ENCODE results near the gene SLC25A10.
"Not testable (repeated sequence)": the region's sequence is repeated elsewhere in the genome, so short reads cannot be mapped to it uniquely, and the experiment has no call there.

Gene SLC25A10

DNA sequence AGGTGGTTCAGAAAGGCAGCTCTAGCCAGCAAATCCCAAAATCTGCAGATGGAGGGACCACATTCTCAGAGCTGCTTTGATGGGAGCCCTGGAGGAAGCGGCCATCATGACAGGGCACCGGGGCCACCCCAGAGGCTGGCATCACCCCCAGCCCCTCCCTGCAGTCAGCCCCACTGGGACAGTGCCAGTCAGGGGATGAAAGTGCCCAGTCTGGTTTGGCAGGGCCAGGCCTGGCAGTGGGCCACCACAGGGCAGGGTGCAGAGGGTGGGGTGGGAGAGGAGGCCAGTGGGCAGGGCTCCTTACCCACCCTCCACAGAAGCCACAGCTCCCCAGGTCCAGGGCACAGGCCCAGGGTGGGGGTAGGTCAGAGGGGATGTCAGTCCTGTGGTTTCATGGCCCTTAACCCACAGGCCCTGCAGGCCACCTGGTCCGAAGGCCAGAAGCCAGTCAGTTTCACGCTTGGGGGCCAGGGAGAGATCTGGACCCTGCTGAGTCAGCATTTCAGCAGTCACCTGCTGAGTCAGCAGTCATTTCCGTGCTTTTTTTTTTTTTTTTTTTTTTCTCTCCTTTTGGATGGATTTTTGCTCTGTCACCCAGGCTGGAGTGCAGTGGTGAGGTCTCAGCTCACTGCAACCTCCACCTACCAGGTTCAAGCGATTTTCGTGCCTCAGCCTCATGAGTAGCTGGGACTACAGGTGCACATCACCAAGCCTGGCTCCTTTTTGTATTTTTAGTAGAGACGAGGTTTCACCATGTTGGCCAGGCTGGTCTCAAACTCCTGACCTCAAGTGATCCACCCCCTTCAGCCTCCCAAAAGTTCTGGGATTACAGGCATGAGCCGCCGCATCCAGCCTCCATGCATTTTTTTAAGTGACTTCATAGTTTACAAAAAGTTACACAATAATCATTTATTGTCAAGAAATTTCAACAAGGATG lies 10.4 kb downstream of the SLC25A10 start:
- peak in 5 of 14 donors; percentile 14 to 62 (median 48) for DNase-seq

DNA sequence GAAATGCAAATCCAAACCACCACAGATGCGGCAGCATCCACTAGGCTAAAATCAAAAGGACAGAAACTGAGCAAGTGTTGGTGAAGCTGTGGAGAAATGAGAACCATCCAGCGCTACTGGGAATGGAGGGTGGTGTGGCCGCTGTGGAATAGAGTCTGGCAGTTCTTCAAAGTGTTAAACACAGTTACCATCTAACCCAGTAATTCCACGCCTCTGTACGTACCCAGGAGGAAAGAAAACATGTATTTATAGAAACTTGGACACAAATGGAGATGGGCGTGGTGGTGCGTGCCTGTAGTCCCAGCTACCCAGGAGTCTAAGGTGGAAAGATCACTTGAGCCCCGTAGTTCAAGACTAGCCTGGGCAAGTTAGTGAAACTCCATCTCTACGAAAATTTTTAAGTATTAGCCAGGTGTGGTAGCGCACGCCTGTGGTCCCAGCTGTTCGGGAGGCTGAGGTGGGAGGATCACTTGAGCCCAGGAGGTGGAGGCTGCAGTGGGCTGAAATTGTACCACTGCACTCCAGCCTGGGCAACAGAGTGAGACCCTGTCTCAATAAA lies 11.6 kb downstream of the SLC25A10 start:
- DNase-seq, result no peak

DNA sequence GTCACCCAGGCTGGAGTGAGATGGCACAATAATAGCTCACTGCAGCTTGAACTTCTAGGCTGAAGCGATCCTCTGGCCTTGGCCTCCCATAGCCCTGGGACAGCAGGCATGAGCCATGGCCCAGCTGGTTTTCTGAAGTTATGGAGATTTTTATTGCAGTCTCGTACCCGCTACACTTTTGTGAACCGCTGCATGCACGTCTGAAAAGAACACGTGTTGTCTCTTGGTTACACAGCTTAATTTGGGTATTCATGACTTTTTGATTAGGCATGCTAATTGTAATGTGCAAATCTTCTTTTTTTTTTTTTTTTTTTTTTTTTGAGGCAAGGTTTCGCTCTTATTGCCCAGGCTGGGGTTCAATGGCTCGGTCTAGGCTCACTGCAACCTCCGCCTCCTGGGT lies 13.4 kb downstream of the SLC25A10 start:
- DNase-seq, result no peak

DNA sequence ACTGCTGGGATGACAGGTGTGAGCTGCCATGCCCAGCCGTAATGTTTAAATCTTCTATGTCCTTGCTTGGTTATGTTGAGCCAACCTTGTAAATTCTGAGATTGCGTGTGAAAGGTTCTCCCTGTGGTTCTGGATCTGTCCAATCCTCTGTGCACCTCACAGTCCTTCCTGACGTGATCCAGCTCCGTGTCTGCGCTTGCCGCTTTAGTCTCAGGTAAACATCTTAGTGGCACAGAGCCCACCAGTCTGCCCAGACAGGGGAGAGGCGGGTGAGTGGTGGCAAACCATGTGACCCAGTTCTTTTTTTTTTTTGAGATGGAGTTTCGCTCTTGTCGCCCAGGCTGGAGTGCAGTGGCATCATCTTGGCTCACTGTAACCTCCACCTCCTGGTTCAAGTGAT lies 13.9 kb downstream of the SLC25A10 start:
- no peak for DNase-seq

DNA sequence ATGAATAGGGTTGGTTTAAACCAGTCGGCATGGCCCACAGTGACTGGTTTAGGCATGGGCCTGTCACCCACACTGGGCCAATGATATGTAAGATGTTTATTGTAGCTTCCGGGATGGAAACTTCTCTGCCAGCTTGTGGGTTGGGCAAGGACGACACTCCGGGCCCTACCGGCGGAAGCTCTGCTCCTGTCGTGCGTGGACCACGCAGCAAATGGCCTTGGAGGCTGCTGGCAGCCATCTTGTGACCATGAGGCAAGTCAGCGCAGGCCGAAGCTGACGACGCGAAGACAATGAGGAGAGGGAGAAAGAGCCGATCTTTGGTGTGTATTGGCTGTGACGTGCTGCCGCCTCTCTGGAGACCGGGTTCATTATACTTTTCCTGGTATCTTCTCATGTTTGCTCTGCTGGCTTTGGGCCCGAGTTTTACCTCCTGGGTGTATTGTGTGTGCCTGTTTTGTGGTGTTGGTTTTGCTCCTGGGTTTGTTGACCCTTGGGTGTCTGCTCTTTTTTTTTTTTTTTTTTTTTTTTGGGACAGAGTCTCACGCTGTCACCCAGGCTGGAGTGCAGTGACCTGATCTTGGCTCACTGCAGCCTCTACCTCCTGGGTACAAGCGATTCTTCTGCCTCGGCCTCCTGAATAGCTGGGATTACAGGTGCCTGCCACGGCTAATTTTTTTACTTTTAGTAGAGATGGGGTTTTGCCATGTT lies 15.4 kb downstream of the SLC25A10 start:
- no peak for DNase-seq

DNA sequence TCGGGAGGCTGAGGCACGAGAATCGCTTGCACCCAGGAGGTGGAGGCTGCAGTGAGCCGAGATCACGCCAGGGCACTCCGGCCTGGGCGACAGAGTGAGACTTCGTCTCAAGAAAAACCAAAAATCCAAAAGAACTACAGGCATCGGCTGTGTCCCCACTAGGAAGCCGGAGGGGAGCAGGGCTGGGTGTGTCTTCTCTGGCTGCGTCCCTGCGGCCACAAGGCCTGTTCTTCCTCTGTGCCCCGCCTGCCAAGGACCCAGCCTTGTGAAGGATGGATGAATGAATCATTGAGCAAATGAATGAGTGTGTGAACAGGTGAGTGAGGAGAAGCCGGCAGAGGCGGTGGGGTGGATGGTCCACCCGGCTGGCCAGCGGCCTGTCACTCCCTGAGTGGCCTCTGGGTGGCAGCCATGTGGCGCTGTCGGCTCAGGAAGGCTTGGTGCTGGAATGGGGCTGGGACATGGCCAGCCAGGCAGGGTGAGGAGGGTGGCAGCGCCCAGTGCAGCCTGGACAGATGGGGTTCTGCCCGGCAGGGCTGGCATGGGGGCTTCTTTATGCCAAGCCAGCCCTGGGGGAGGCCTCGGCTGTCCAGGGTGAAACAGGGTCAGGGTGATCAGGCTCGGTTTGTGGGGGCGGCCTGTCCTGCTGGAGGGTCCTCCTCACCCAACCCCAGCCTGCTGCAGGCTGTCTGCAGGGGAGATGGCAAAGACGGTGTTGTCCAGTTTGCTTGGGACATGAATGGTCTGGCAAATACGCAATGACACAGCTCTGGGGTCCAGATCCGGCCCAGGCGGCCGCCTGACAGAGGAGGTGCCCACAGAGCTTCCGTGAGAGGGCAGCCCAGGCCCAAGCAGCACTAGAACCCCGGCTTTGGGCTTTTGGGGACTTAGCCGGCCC lies 21.7 kb downstream of the SLC25A10 start:
- DNase-seq, result peak in 12 of 14 donors; percentile 32 to 83 (median 56)

DNA sequence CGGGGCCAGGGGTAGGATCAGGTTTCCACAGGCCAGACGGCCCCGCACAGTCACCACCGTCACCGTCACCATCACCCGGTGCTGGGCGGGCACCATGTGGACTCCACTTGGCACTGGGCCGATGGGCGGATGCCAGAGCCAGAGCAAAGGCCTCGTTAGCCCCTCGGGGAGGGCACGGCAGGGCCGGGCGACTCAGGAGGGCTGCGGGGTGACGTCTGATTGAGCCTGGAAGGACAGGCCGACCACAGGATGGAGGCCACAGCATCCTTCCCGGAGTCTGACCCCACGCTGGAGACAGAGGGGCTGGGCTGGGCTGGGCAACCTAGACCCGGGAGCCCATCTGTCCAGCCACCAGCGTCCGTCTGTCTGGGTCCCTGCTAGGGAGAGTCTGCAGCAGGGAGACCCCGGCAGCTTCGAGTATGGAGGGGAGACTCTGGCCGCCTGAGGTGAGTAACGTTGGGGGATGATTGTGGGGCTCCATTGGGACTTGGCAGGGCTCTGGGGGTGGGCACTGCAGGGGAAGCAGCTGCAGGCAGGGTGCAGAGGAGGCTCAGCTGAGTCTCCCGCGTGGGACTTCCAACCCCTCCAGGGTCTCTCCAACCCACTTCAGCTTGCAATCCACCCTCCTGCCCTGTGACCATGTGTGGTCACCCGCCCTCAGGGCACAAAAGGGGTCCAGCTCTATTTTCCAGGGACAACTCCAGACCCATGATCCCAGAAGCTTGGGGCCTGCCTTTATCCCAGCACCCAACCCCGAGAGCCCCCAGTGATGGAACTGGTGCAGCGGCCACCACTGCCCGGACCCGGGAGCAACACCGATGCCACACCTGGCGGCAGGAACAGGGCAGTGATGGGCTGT lies 22.6 kb downstream of the SLC25A10 start:
- no peak for DNase-seq

DNA sequence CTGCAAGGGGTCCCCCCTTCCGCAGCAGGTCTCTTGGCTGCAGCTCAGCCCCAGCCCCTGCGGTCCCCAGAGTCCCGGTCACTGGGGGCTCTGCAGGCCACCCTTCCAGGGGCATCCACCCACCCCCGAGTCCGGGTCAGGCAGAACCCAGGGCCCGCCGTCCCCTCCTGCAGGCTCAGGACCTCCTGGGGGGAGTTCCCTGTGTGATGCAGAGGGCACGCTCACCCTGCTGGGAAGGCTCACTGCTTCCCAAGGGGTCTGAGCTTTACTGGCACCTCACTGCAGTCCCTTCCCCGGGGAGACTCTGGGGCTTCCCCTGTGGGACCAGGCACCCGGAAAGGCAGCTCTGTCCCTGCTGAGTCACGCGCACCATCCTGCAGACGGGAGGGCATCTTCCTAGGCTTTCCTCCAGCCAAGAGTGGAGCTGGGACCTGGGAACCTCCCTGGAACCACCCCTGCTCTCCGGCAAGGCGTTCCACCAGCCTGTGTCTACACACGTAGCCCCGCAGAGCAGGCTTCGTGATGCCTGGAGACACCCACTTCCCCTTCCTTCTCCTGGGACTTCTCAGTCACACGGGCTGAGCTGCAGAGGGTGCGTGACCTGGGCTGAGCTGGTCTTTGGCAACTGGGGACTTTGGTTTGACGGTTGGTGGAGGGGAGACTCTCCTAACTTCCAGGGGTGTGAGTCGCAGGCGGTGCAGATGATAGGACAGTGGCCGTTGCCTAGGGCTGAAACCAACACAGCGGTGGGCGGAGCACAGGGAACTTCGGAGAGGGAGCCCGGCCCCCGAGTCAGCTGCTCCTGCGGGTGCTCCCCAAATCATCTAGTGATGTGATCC lies 23.4 kb downstream of the SLC25A10 start:
- peak in 1 of 14 donors; percentile 10 for DNase-seq

DNA sequence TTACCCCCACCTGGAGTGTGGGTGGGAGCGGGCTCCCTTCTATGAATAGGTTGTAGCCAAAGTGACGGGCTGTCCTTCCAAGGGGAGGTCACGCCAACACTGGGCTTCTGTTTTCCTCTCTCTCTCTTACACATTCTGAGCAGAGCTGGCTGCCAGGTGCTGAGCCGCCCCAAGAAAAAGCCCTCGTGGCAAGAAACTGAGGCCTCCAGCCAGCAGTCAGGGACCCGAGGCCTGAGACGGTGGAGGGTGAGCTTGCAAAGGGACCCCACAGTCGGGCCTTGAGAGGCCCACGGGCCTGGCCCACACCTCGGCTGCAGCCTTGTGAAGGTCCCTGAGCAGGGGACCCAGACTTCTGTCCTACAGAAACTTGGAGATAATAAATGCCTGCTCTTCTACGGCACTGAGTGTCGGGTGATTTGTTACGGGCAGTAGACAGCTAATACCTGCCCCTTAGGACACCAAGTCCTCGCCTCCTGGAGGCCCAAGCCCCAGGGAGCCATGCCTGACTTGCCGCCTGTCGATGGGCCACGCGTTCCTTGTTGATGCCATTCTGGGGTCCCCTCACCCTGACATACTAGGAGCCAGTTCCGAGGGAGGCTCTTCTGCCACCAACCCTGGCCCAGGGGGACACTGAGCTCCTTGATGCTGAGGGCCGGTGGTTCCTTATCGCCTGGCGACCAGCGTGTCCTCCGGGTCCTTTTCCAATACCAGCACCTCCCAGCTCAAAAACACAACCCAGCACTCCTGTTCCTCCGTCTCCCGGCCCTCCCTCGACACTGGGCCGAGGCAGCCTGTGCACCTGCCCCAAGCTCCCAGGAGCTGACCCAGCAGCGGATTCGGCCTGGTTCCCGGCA lies 26.1 kb downstream of the SLC25A10 start:
- no peak for DNase-seq

DNA sequence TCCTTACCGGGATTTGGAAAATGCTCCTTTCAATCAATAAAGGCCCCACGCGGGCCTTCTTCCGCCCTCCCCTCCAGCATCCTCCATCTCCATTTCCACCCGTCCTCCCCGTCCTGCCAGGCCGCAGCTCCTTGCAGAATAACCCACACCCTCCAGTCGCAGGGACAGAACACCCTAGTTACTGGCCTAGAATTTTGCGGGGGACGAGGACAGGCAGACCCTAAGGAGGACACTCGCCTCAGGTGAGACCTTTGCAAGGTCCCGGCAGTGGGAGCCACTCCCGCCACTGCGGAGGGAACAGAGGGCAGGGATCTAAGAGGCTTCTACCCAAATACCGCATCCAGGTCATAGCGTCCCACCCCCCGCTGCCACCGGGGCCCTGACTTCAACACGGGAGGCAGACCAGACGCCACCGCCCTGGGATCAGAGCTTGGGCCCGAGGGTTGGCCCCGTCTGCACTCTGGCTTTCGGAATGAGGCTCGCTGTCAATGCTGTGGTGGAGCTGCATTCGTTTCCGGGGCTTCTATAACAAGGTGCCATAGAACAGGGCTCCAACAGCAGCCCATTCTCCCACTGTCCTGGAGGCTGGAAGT lies 26.8 kb downstream of the SLC25A10 start:
- no peak for DNase-seq

DNA sequence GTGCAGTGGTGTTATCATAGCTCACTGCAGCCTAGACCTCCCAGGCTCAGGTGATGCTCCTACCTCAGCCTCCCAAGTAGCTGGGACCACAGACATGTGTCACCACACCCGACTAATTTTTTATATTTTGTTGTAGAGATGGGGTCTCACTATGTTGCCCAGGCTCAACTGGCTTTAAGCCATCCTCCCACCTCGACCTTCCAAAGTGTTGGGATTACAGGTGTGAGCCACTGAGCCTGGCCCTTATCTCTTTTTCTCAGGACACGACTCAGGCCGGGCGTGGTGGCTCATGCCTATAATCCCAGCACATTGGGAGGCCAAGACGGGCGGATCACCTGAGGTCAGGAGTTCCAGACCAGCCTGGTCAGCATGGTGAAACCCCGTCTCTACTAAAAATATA lies 27.5 kb downstream of the SLC25A10 start:
- not testable (repeated sequence) for DNase-seq

DNA sequence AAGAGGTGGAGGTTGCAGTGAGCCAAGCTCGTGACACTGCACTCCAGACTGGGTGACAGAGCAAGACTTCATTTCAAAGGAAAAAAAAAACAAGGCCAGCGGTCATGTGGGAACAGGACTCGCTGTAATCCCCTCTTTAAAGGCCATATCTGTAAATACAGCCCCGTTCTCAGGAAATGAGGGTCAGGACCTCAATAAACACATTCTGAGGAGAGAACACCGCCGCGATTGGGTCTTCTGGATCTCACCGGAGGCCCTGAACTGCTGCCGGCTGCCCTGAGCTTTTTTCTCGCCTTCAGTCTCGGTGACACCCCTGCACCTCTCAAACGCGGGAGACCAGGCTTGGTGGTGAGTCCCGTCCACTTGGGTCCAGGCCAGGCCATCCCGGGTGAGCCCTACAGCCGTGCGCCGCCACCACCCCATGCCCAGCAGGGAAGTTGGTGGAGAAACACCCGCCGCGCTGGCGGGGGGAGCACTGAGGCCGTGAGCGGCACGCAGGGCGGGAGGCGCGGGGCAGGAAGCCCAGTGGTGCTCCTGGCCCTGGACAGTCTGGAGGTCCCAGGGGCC lies 28.4 kb downstream of the SLC25A10 start:
- DNase-seq, result no peak

DNA sequence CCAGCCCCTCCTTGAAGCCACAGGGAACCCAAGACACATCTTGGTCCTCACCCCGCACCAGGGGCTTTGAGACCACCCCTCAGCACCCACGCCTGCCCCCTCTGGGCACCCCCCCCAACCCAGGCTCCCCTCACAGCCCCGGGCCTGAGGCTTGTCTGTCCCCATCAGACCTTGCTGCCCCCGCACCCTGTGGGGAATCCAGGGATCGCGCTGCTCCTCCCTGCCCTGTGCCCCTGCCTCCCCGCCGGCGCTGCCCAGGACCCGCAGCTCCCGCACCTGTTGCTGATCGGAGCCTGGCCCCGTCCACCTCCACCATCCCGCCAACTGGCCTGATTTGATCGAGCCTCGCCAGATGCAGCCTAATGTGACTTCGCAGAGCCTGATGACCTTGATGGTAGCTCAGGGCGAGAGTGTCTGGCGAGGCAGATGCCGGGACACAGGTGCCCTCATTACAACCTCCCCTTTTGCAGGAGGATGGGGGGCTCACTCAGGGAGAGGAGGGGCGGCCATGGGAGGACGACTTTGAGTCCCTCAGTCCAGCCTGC lies 29.0 kb downstream of the SLC25A10 start:
- no peak for DNase-seq

DNA sequence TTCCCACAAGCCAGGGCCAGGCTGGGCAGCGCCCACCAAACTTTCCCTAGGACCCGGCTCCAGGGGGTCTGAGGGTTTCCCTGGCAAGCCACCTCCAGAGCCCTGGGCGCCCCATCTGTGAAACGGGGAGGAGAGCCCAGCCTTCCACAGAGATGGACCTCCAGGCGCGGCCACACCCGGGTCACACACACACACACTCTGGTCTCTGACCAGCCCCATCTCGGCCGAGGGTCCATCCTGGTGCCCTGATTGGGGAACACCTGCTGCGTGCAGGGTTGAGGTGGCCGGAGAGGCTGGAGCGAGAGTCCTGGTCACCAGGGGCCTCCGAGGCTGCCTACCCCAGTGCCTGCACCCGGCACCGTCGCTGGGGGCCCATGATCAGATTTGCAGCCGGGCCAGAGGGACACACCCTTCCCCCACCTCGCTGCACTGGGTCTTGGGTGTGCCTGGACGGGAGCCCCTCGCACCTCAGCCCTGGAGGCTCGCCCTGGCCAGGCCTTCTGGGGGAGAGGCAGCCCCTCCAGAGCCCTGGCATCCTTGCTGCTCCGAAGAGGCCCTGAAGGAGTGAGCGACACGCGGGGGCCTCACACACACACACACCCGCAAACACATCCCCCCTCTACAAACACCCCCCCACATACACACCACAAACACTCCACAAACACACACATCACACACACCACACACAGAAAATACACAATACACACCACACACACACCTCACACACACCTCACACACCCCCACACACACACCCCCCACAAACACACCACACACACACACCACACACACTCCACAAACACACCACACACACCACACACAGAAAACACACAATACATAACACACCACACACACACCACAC lies 29.7 kb downstream of the SLC25A10 start:
- no peak for DNase-seq

Data from C1 segment of cervical spinal cord (tissue), 14 donors.